HG03039 (cell line): Measurements from ENCODE around the gene RBMS3.
"Not testable (repeated sequence)": the region's sequence is repeated elsewhere in the genome, so short reads cannot be mapped to it uniquely, and the experiment has no call there.

Source experiments
- ATAC-seq: cut with Tn5 transposase; IDR thresholded peaks from one replicate; pipeline ENCODE4 v1.9.1; 2021; ENCODE audit warnings: mild to moderate bottlenecking, moderate library complexity; ENCODE audit not compliant: unreplicated experiment

Gene RBMS3

GRCh38 chr3:29473481-29474170 lies 192.8 kb downstream of the RBMS3 start:
- not testable (repeated sequence) for ATAC-seq

- ATAC-seq = no peak
Measured at GRCh38 chr3:29475305-29475840, 194.5 kb downstream of the RBMS3 start.

GRCh38 chr3:29475854-29476253 lies 195.0 kb downstream of the RBMS3 start:
- ATAC-seq = no peak

- no peak for ATAC-seq
Measured at GRCh38 chr3:29478611-29479010, 197.7 kb downstream of the RBMS3 start.

GRCh38 chr3:29481249-29481648 lies 200.4 kb downstream of the RBMS3 start:
- ATAC-seq = no peak

GRCh38 chr3:29481969-29482767 lies 201.3 kb downstream of the RBMS3 start:
- ATAC-seq = no peak

- ATAC-seq = no peak
Measured at GRCh38 chr3:29484633-29485032, 203.8 kb downstream of the RBMS3 start.

- no peak for ATAC-seq
Measured at GRCh38 chr3:29486096-29486495, 205.2 kb downstream of the RBMS3 start.

GRCh38 chr3:29486917-29487316 lies 206.0 kb downstream of the RBMS3 start:
- ATAC-seq = no peak

- ATAC-seq = no peak
Measured at GRCh38 chr3:29488922-29489321, 208.1 kb downstream of the RBMS3 start.

GRCh38 chr3:29493109-29493508 lies 212.2 kb downstream of the RBMS3 start:
- ATAC-seq = no peak

GRCh38 chr3:29494305-29495036 lies 213.6 kb downstream of the RBMS3 start:
- no peak for ATAC-seq

GRCh38 chr3:29497282-29497681 lies 216.4 kb downstream of the RBMS3 start:
- no peak for ATAC-seq

- no peak for ATAC-seq
Measured at GRCh38 chr3:29502771-29503170, 221.9 kb downstream of the RBMS3 start.

- no peak for ATAC-seq
Measured at GRCh38 chr3:29503314-29503713, 222.4 kb downstream of the RBMS3 start.

GRCh38 chr3:29503958-29504357 lies 223.1 kb downstream of the RBMS3 start:
- no peak for ATAC-seq

GRCh38 chr3:29506502-29506901 lies 225.6 kb downstream of the RBMS3 start:
- no peak for ATAC-seq

GRCh38 chr3:29511701-29512100 lies 230.8 kb downstream of the RBMS3 start:
- ATAC-seq = no peak

- ATAC-seq = no peak
Measured at GRCh38 chr3:29512641-29513040, 231.8 kb downstream of the RBMS3 start.

- ATAC-seq = no peak
Measured at GRCh38 chr3:29513236-29513635, 232.4 kb downstream of the RBMS3 start.

- ATAC-seq = no peak
Measured at GRCh38 chr3:29514170-29514569, 233.3 kb downstream of the RBMS3 start.
